Measurements from ENCODE around the gene LDAH. TPM values are rescaled to one million over a fixed set of nuclear protein-coding genes. Genes with fewer than 3 reads are reported as not detected.

The LDAH gene
- total and polyA plus RNA-seq, 2 donors (not counting 1 experiment from before 2014, with no cell fraction given) = 9.0 to 31.3 TPM

- no peaks in the 10 kb centered on the region for H3K9me3 Mint-ChIP-seq (ENCODE audit: insufficient read depth)
- DNase-seq = no peak
- Histone ChIP-seq H3K4me2 (replicated peaks; ENCODE audit: low read depth, low read length, poor library complexity, severe bottlenecking) (no peak overlapping the region), H4K20me1 (ENCODE audit: control insufficient read depth, insufficient read depth, low read length, poor library complexity, severe bottlenecking) (no peaks in the 10 kb centered on the region), H3K4me1 (ENCODE audit: control insufficient read depth in 2 of 2, insufficient read depth in 2 of 2, low read length in 2 of 2) (no peaks in the 10 kb centered on the region), H2AFZ (ENCODE audit: insufficient read depth, low read depth, low read length, poor library complexity, severe bottlenecking) (no peak overlapping the region), H3K79me2 (ENCODE audit: control insufficient read depth, insufficient read depth, low read length) (no peaks in the 10 kb centered on the region), H3K4me3 (ENCODE audit: control extremely low read depth in 1 of 5, extremely low read depth in 1 of 5, insufficient read depth in 1 of 5, low read depth in 2 of 5, low read length in 4 of 5) (no peak overlapping the region), H3K36me3 (replicated peaks in 1 of 2; ENCODE audit: control extremely low read depth in 1 of 2, control insufficient read depth in 1 of 2, extremely low read depth in 1 of 2, insufficient read depth in 2 of 2, low read length in 1 of 2) (no peaks in the 10 kb centered on the region), H3K9me3 (ENCODE audit: control extremely low read depth in 1 of 3, control insufficient read depth in 2 of 3, insufficient read depth in 1 of 3, low read length in 2 of 3) (no peaks in the 10 kb centered on the region), H3K9ac (ENCODE audit: low read length) (no peak overlapping the region), H3K27ac (ENCODE audit: low read length in 2 of 2) (no peak overlapping the region), H3K27me3 (replicated peaks in 1 of 4; ENCODE audit: control extremely low read depth in 1 of 4, control insufficient read depth in 3 of 4, insufficient read depth in 4 of 4, low read length in 3 of 4) (peaks cover 0 to 4% (median 0%) of the 10 kb centered on the region in 4 experiments)
- intact Hi-C loops (cut with micrococcal nuclease) = no loop called here
- H3K4me1 Mint-ChIP-seq = no peaks in the 10 kb centered on the region
- ChIA-PET CTCF (no interaction called here), POLR2A (no interaction called here)
- H3K4me3 Mint-ChIP-seq = no peak overlapping the region
- no peak overlapping the region for H3K27ac Mint-ChIP-seq
- TF ChIP-seq EZH2 (IDR thresholded peaks at IDR 0.05; ENCODE audit: borderline replicate concordance, insufficient read depth, low read depth, low read length, poor library complexity, severe bottlenecking) (no peak), CTCF (IDR thresholded peaks at IDR 0.05) (no peak)
- H3K27me3 Mint-ChIP-seq = peaks cover 17% of the 10 kb centered on the region
- WGBS (ENCODE audit: insufficient coverage) = 100% methylated on average over 1 of the region's 4 CpGs
- ATAC-seq (ENCODE audit: low read depth) = no peak
These were observed 32.6 kb upstream of the LDAH start for GRCh38 chr2:20855456-20855855.

DNA sequence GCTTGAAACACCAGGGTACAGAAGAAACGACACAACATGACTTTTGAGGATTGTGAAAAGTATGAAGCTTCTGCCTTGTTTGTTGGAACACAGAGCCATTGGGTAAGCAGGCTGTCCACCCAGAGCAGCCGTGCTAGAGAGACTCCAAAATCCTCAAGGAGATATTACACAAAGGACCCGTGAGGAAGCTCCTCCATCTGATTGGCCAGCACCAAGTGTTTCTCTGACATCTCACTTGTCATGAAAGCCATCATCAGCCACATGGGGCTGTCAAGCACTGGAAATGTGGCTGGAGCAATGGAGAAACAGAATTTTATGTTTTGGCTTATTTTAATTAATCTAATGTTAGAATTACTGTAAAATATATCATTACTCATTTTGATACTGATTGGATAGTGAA is 29.8 kb upstream of the LDAH start:
- Histone ChIP-seq H3K9ac (ENCODE audit: low read length) (no peak overlapping the region), H3K27ac (ENCODE audit: low read length in 2 of 2) (no peak overlapping the region), H3K4me2 (replicated peaks; ENCODE audit: low read depth, low read length, poor library complexity, severe bottlenecking) (no peak overlapping the region), H3K4me3 (ENCODE audit: control extremely low read depth in 1 of 5, extremely low read depth in 1 of 5, insufficient read depth in 1 of 5, low read depth in 2 of 5, low read length in 4 of 5) (no peak overlapping the region), H3K9me3 (ENCODE audit: control extremely low read depth in 1 of 3, control insufficient read depth in 2 of 3, insufficient read depth in 1 of 3, low read length in 2 of 3) (no peaks in the 10 kb centered on the region), H3K79me2 (ENCODE audit: control insufficient read depth, insufficient read depth, low read length) (no peaks in the 10 kb centered on the region), H3K36me3 (replicated peaks in 1 of 2; ENCODE audit: control extremely low read depth in 1 of 2, control insufficient read depth in 1 of 2, extremely low read depth in 1 of 2, insufficient read depth in 2 of 2, low read length in 1 of 2) (no peaks in the 10 kb centered on the region), H2AFZ (ENCODE audit: insufficient read depth, low read depth, low read length, poor library complexity, severe bottlenecking) (no peak overlapping the region), H3K27me3 (replicated peaks in 1 of 4; ENCODE audit: control extremely low read depth in 1 of 4, control insufficient read depth in 3 of 4, insufficient read depth in 4 of 4, low read length in 3 of 4) (peaks cover 0 to 7% (median 0%) of the 10 kb centered on the region in 4 experiments), H3K4me1 (ENCODE audit: control insufficient read depth in 2 of 2, insufficient read depth in 2 of 2, low read length in 2 of 2) (no peaks in the 10 kb centered on the region), H4K20me1 (ENCODE audit: control insufficient read depth, insufficient read depth, low read length, poor library complexity, severe bottlenecking) (no peaks in the 10 kb centered on the region)
- Mint-ChIP-seq H3K27me3 (peaks cover 26% of the 10 kb centered on the region), H3K4me1 (no peaks in the 10 kb centered on the region), H3K27ac (no peak overlapping the region), H3K9me3 (ENCODE audit: insufficient read depth) (no peaks in the 10 kb centered on the region), H3K4me3 (no peak overlapping the region)
- POLR2A ChIA-PET = no interaction called here
- WGBS (ENCODE audit: insufficient coverage) = 83% methylated on average over 1 of the region's 3 CpGs
- CTCF ChIA-PET = interaction anchor here (0.5 kb wide), 1 partner anchor 287 kb away, joined by 3 read pairs; no protein-coding TSS in a partner anchor
- DNase-seq = no peak
- TF ChIP-seq CTCF (IDR thresholded peaks at IDR 0.05) (no peak), EZH2 (IDR thresholded peaks at IDR 0.05; ENCODE audit: borderline replicate concordance, insufficient read depth, low read depth, low read length, poor library complexity, severe bottlenecking) (no peak)
- intact Hi-C loops (cut with micrococcal nuclease) = no loop called here
- ATAC-seq (ENCODE audit: low read depth) = no peak
